SK-N-SH treated with all-trans-retinoic acid at 6 μM for 48 hours (cell line): ENCODE measurements around the gene SLC35F3.

Source experiments
- ATAC-seq: fragments of 200-7000 bp; cut with Tn5 transposase; 3 replicates; pipeline ENCODE4 v1.9.1; 2020; ENCODE audit warnings: mild to moderate bottlenecking, moderate library complexity
- ARNTL ChIP-seq: fragments of 450-650 bp; formaldehyde crosslinking; IDR thresholded peaks from 2 replicates; pipeline ENCODE4 v1.5.0; 2020; ENCODE audit warnings: low read depth, mild to moderate bottlenecking, moderate library complexity, borderline replicate concordance
- BACH2 ChIP-seq: fragments of 250-450 bp; sonication (Bioruptor Pico); IDR thresholded peaks from 2 replicates; pipeline ENCODE4 v1.9.0; 2021; ENCODE audit warnings: mild to moderate bottlenecking, borderline replicate concordance
- CREB5 ChIP-seq: fragments of 250-450 bp; sonication (Bioruptor Pico); IDR thresholded peaks from 2 replicates; pipeline ENCODE4 v1.5.1; 2020; ENCODE audit warnings: low read depth, mild to moderate bottlenecking, moderate library complexity
- CSDC2 ChIP-seq: fragments of 250-450 bp; sonication (Bioruptor Pico); IDR thresholded peaks from 2 replicates; pipeline ENCODE4 v1.5.0; 2020; ENCODE audit warnings: mild to moderate bottlenecking, moderate library complexity
- CSRNP3 ChIP-seq: fragments of 250-450 bp; sonication (Bioruptor Pico); IDR thresholded peaks from 2 replicates; pipeline ENCODE4 v1.5.1; 2021; ENCODE audit warnings: mild to moderate bottlenecking, moderate library complexity
- ESRRG ChIP-seq: fragments of 250-450 bp; sonication (Bioruptor Pico); IDR thresholded peaks from 2 replicates; pipeline ENCODE4 v1.6.1; 2021; ENCODE audit warnings: mild to moderate bottlenecking
- GLIS3 ChIP-seq: fragments of 250-450 bp; sonication (Bioruptor Pico); IDR thresholded peaks from 2 replicates; pipeline ENCODE4 v1.5.0; 2020; ENCODE audit warnings: mild to moderate bottlenecking, moderate library complexity
- OSR1 ChIP-seq: fragments of 250-450 bp; sonication (Bioruptor Pico); IDR thresholded peaks from 2 replicates; pipeline ENCODE4 v1.8.0; 2022; ENCODE audit warnings: moderate library complexity, mild to moderate bottlenecking, inconsistent platforms
- PATZ1 ChIP-seq: fragments of 250-450 bp; sonication (Bioruptor Pico); IDR thresholded peaks from 2 replicates; pipeline ENCODE4 v1.8.0; 2020; ENCODE audit warnings: mild to moderate bottlenecking, moderate library complexity, borderline replicate concordance
- PPARA ChIP-seq: fragments of 250-450 bp; sonication (Bioruptor Pico); IDR thresholded peaks from 2 replicates; pipeline ENCODE4 v1.5.0; 2020; ENCODE audit warnings: mild to moderate bottlenecking, borderline replicate concordance
- RARB ChIP-seq: fragments of 250-450 bp; sonication (Bioruptor Pico); IDR thresholded peaks from 2 replicates; pipeline ENCODE4 v1.8.0; 2021; ENCODE audit warnings: mild to moderate bottlenecking, moderate library complexity
- SNAI2 ChIP-seq: fragments of 250-450 bp; sonication (Bioruptor Pico); IDR thresholded peaks from 2 replicates; pipeline ENCODE4 v1.5.0; 2020; ENCODE audit warnings: mild to moderate bottlenecking, moderate library complexity
- TCF4 ChIP-seq: fragments of 250-450 bp; sonication (Bioruptor Pico); IDR thresholded peaks from 2 replicates; pipeline ENCODE4 v1.8.0; 2021; ENCODE audit warnings: mild to moderate bottlenecking, moderate library complexity, borderline replicate concordance
- TOX ChIP-seq: fragments of 250-450 bp; sonication (Bioruptor Pico); IDR thresholded peaks from 2 replicates; pipeline ENCODE4 v1.8.0; 2021; ENCODE audit warnings: mild to moderate bottlenecking, moderate library complexity, borderline replicate concordance
- TSHZ2 ChIP-seq: fragments of 250-450 bp; sonication (Bioruptor Pico); IDR thresholded peaks from 2 replicates; pipeline ENCODE4 v1.5.0; 2020; ENCODE audit warnings: mild to moderate bottlenecking, moderate library complexity
- ZC3H10 ChIP-seq: fragments of 250-450 bp; sonication (Bioruptor Pico); IDR thresholded peaks from 2 replicates; pipeline ENCODE4 v1.5.1; 2021; ENCODE audit warnings: mild to moderate bottlenecking, moderate library complexity
- ZFP3 ChIP-seq: fragments of 250-450 bp; sonication (Bioruptor Pico); IDR thresholded peaks from 2 replicates; pipeline ENCODE4 v1.5.0; 2020; ENCODE audit warnings: mild to moderate bottlenecking, moderate library complexity
- ZFP30 ChIP-seq: fragments of 450-650 bp; formaldehyde crosslinking; IDR thresholded peaks from 2 replicates; pipeline ENCODE4 v1.5.0; 2022; ENCODE audit warnings: mild to moderate bottlenecking, moderate library complexity
- ZNF565 ChIP-seq: fragments of 450-650 bp; formaldehyde crosslinking; conservative IDR thresholded peaks from 2 replicates; pipeline ENCODE4 v1.5.0; 2020; ENCODE audit warnings: low read depth, mild to moderate bottlenecking, moderate library complexity
- ZNF8 ChIP-seq: fragments of 450-650 bp; formaldehyde crosslinking; IDR thresholded peaks from 2 replicates; pipeline ENCODE4 v1.5.0; 2020; ENCODE audit warnings: mild to moderate bottlenecking, moderate library complexity

The SLC35F3 gene

GRCh38 chr1:234083460-234083859 is 179.0 kb downstream of the SLC35F3 start:
- no peak for ATAC-seq
- no peak for TF ChIP-seq GLIS3 (CRISPR knock-in tag)
- no peak for TF ChIP-seq TOX (CRISPR knock-in tag)
- TF ChIP-seq CSDC2 (CRISPR knock-in tag): no peak
- no peak for TF ChIP-seq ZFP3 (CRISPR knock-in tag)
- no peak for TF ChIP-seq PPARA (CRISPR knock-in tag)
- no peak for TF ChIP-seq BACH2 (CRISPR knock-in tag)
- no peak for TF ChIP-seq SNAI2 (CRISPR knock-in tag)
- TF ChIP-seq TSHZ2 (CRISPR knock-in tag): no peak
- TF ChIP-seq PATZ1 (CRISPR knock-in tag): no peak
- no peak for TF ChIP-seq RARB (CRISPR knock-in tag)
- no peak for TF ChIP-seq ESRRG
- no peak for TF ChIP-seq ZNF8 (CRISPR knock-in tag)
- TF ChIP-seq ZFP30: no peak
- TF ChIP-seq ZNF565: no peak
- no peak for TF ChIP-seq CREB5 (CRISPR knock-in tag)

GRCh38 chr1:234089396-234089795 is 184.9 kb downstream of the SLC35F3 start:
- peak; percentile 52; the same call in 1 of the 3 replicates for ATAC-seq

More at GRCh38 chr1:234089396-234089795, 184.9 kb downstream of the SLC35F3 start:
- TF ChIP-seq PATZ1 (CRISPR knock-in tag) (no peak), ARNTL (CRISPR knock-in tag) (no peak), TCF4 (CRISPR knock-in tag) (no peak), GLIS3 (CRISPR knock-in tag) (no peak), ZNF565 (no peak), SNAI2 (CRISPR knock-in tag) (no peak), OSR1 (CRISPR knock-in tag) (no peak), CREB5 (CRISPR knock-in tag) (no peak), ZFP3 (CRISPR knock-in tag) (no peak), ZC3H10 (CRISPR knock-in tag) (no peak), BACH2 (CRISPR knock-in tag) (no peak), TOX (CRISPR knock-in tag) (no peak), ZFP30 (no peak), CSRNP3 (no peak), TSHZ2 (CRISPR knock-in tag) (no peak), ESRRG (no peak)
